Measurements from ENCODE around the gene NRAP. TPM values are rescaled to one million over a fixed set of nuclear protein-coding genes. Genes with fewer than 3 reads are reported as not detected.

The NRAP gene
- total and polyA plus RNA-seq, 2 of the 4 experiments (the other 2 are of a cell fraction) = not detected

DNA sequence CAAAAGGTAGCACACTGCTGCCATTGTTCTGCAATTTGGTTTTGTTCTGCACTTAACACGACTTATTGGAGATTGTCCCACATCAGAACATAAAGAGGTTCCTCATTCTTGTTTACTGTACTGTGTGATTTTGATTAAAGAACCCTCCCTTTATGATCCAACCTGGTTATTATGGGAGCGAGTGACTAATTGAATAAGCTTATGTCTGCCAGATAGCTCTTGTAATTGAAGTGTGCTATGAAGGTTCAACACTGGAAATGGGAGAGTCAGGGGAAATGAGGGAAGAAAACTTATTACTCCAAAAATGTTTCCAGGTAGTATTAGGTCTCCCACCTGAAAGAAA, 49.8 kb upstream of the NRAP start:
- Histone ChIP-seq H3K36me3 (ENCODE audit: control insufficient read depth, insufficient read depth, low read length) (peaks cover 5% of the 10 kb centered on the region; the same call in 1 of the 2 replicates), H2AK5ac (ENCODE audit: low read depth, low read length) (no peak overlapping the region), H3K9me3 (ENCODE audit: control insufficient read depth, insufficient read depth, low read length) (no peaks in the 10 kb centered on the region), H2BK15ac (ENCODE audit: low read depth, low read length) (no peak overlapping the region), H3K27me3 (ENCODE audit: control insufficient read depth, insufficient read depth, low read length) (no peaks in the 10 kb centered on the region), H2BK120ac (ENCODE audit: low read depth, low read length) (no peak overlapping the region), H3K18ac (ENCODE audit: low read depth, low read length) (no peak overlapping the region), H2BK20ac (ENCODE audit: low read depth, low read length) (no peak overlapping the region), H4K91ac (ENCODE audit: insufficient read depth, low read depth, low read length) (no peak overlapping the region), H4K5ac (ENCODE audit: low read depth, low read length) (no peak overlapping the region), H3K4me1 (ENCODE audit: control insufficient read depth, insufficient read depth, low read length) (peaks cover 4% of the 10 kb centered on the region), H3K23ac (ENCODE audit: low read depth, low read length) (no peak overlapping the region), H3K9ac (ENCODE audit: low read depth, low read length) (no peak overlapping the region), H3K27ac (ENCODE audit: insufficient read depth, low read length) (no peak overlapping the region), H4K20me1 (ENCODE audit: insufficient read depth, low read length) (peaks cover 19% of the 10 kb centered on the region), H3K4me2 (ENCODE audit: low read depth, low read length) (no peak overlapping the region), H3K4ac (ENCODE audit: low read depth, low read length) (no peak overlapping the region), H3K9me1 (ENCODE audit: insufficient read depth, low read length) (peaks cover 8% of the 10 kb centered on the region; the same call in 1 of the 2 replicates), H2AFZ (replicated peaks; ENCODE audit: low read length, poor library complexity) (no peak overlapping the region), H3K4me3 (ENCODE audit: insufficient read depth, low read depth, low read length) (no peak overlapping the region), H4K8ac (ENCODE audit: low read depth in 2 of 2, low read length in 2 of 2) (no peak overlapping the region), H2AK9ac (replicated peaks; ENCODE audit: low read depth, low read length, poor library complexity) (no peak overlapping the region), H3K56ac (ENCODE audit: extremely low read depth, insufficient read depth, low read length) (no peak overlapping the region), H3K14ac (replicated peaks; ENCODE audit: low read depth, low read length) (no peak overlapping the region), H2BK5ac (ENCODE audit: low read depth, low read length, poor library complexity, severe bottlenecking) (no peak overlapping the region), H3K79me1 (ENCODE audit: low read depth in 1 of 2, low read length in 2 of 2) (peaks cover 8 to 37% of the 10 kb centered on the region in 2 experiments)
- ChIA-PET POLR2A (ENCODE audit: unreplicated experiment) (no interaction called here), CTCF (no interaction called here)
- WGBS, 2 experiments (ENCODE audit: extremely low coverage in 2 of 2, insufficient read length in 1 of 2) = no CpG with 5 or more reads among the region's 2 CpGs
- DNase-seq = no peak
- intact Hi-C loops (cut with micrococcal nuclease) (no loop called here), in situ Hi-C loops (cut with MboI; ENCODE audit: low sequenced_read_pairs) (no loop called here), dilution Hi-C loops (cut with HindIII; ENCODE audit: low sequenced_read_pairs, unreplicated experiment) (no loop called here)
- ATAC-seq (ENCODE audit: low read depth) = no peak
- TF ChIP-seq SMC3 (IDR thresholded peaks at IDR 0.05; ENCODE audit: low read depth, low read length) (no peak), USF2 (IDR thresholded peaks at IDR 0.05; ENCODE audit: low read depth, low read length) (no peak), CTCF (conservative IDR thresholded peaks at IDR 0.05; ENCODE audit: low read depth, low read length) (no peak), BHLHE40 (IDR thresholded peaks at IDR 0.05; ENCODE audit: low read depth, low read length) (no peak), FOS (IDR thresholded peaks at IDR 0.05; ENCODE audit: low read depth, low read length) (no peak), POLR2A (IDR thresholded peaks at IDR 0.05; ENCODE audit: low read depth, low read length) (no peak), CEBPB (IDR thresholded peaks at IDR 0.05; ENCODE audit: low read depth, low read length) (no peak), MAZ (IDR thresholded peaks at IDR 0.05; ENCODE audit: borderline replicate concordance, low read depth, low read length) (no peak), NFE2L2 (IDR thresholded peaks at IDR 0.05; ENCODE audit: low read depth, low read length) (no peak), MXI1 (IDR thresholded peaks at IDR 0.05; ENCODE audit: borderline replicate concordance, low read depth, low read length) (no peak), RAD21 (IDR thresholded peaks at IDR 0.05; ENCODE audit: low read length) (no peak), MAFK (IDR thresholded peaks at IDR 0.05; ENCODE audit: low read depth, low read length) (no peak), CHD1 (IDR thresholded peaks at IDR 0.05; ENCODE audit: low read depth, low read length) (no peak), RCOR1 (IDR thresholded peaks at IDR 0.05; ENCODE audit: insufficient replicate concordance, low read length) (no peak), RFX5 (IDR thresholded peaks at IDR 0.05; ENCODE audit: low read depth, low read length) (no peak)
- TF ChIP-seq, protein P1, sequence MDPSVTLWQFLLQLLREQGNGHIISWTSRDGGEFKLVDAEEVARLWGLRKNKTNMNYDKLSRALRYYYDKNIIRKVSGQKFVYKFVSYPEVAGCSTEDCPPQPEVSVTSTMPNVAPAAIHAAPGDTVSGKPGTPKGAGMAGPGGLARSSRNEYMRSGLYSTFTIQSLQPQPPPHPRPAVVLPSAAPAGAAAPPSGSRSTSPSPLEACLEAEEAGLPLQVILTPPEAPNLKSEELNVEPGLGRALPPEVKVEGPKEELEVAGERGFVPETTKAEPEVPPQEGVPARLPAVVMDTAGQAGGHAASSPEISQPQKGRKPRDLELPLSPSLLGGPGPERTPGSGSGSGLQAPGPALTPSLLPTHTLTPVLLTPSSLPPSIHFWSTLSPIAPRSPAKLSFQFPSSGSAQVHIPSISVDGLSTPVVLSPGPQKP (IDR thresholded peaks at IDR 0.05; ENCODE audit: borderline replicate concordance, low read depth, low read length) = no peak
- BruUV-seq (replicated peaks) = no TSS peak
